Prostate gland (tissue), 2 donors: ENCODE data around the gene ACSM2A.

ENCODE experiments used
- POLR2AphosphoS5 ChIP-seq: sonication (generic); formaldehyde crosslinking; IDR thresholded peaks from one replicate; pipeline ENCODE4 v1.6.1; 2017; ENCODE audit warnings: antibody characterized with exemption
- TF ChIP-seq, protein P1 (sequence below), 4 experiments: fragments of 200-600 bp in 2 of 4; fragments of 450-650 bp in 2 of 4; sonication (generic) in 2 of 4; IDR thresholded peaks; 1 replicate in 3 of 4; 2 replicates in 1 of 4; pipeline ENCODE4 v1.5.1; 2016 to 2019; ENCODE audit warnings: antibody characterized with exemption in 4 of 4, mild to moderate bottlenecking in 2 of 4, moderate library complexity in 2 of 4

DNA sequence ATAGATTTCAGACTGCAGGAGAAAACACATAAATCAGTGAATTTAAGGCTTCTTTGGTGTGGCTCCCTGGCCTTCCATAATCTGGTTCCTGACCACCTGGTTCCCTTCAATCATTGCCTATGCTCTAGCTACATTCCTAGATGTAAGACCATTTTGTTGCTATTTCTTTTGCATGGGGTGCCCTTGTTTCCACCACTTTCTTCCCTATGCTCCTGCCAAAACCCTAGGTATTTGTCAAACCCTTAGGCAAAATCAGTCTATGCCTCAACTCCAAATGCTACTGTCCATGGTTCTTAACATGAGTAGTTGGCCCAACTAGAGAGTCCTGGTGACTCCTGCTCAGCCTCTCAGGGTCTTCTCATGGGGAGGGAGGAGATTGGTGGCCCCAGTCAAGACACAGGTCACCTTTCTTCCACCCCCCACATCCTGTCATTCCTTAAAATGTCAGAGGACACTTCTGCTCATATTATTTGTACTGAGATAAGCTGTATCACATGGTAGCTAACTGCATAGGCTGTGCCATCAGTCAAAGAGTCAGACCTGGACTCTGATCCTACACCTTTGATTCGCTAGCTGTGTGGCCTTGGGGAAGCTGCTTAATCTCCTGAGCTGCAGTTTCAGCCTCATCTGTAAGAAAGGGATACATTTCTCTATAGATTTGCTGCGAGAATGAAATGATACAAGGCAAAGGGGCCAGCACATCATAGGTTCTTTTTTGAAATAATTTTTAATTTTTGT, 27.0 kb upstream of the ACSM2A start:
- TF ChIP-seq, protein P1, sequence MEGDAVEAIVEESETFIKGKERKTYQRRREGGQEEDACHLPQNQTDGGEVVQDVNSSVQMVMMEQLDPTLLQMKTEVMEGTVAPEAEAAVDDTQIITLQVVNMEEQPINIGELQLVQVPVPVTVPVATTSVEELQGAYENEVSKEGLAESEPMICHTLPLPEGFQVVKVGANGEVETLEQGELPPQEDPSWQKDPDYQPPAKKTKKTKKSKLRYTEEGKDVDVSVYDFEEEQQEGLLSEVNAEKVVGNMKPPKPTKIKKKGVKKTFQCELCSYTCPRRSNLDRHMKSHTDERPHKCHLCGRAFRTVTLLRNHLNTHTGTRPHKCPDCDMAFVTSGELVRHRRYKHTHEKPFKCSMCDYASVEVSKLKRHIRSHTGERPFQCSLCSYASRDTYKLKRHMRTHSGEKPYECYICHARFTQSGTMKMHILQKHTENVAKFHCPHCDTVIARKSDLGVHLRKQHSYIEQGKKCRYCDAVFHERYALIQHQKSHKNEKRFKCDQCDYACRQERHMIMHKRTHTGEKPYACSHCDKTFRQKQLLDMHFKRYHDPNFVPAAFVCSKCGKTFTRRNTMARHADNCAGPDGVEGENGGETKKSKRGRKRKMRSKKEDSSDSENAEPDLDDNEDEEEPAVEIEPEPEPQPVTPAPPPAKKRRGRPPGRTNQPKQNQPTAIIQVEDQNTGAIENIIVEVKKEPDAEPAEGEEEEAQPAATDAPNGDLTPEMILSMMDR (IDR thresholded peaks at IDR 0.05), result no peak
- TF ChIP-seq POLR2AphosphoS5, result no peak
